ENCODE results near the gene CCDC102B. TPM values are rescaled to one million over a fixed set of nuclear protein-coding genes. Genes with fewer than 3 reads are reported as not detected.
"Not testable (repeated sequence)": the region's sequence is repeated elsewhere in the genome, so short reads cannot be mapped to it uniquely, and the experiment has no call there.

CCDC102B gene
- total RNA-seq, 2 experiments from 2014 or later: 0.90 to 1.4 TPM

GRCh38 chr18:68822926-68823325 lies 25.0 kb downstream of the CCDC102B start:
- POLR2A ChIA-PET: no interaction called here
- CTCF ChIA-PET: no interaction called here

DNA sequence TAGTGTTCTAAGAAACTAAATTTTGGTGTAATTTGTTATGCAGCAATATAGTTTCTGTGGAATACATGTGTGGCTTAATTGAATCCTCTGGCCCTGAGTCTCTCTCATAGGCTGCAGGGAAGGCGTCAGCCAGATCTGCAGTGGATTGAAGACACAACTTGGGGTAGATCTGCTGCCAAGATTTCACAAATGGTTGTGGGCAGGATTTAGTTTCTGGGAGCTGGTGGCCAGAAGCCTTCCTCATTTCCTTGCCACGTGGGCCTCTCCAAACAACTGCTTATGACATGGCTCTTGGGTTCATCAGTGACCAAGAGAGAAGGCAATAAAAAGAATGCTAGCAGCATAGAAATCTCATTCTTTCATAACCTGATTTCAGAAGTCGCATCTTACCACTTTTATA lies 28.2 kb downstream of the CCDC102B start:
- ChIA-PET CTCF (no interaction called here), POLR2A (no interaction called here)

DNA sequence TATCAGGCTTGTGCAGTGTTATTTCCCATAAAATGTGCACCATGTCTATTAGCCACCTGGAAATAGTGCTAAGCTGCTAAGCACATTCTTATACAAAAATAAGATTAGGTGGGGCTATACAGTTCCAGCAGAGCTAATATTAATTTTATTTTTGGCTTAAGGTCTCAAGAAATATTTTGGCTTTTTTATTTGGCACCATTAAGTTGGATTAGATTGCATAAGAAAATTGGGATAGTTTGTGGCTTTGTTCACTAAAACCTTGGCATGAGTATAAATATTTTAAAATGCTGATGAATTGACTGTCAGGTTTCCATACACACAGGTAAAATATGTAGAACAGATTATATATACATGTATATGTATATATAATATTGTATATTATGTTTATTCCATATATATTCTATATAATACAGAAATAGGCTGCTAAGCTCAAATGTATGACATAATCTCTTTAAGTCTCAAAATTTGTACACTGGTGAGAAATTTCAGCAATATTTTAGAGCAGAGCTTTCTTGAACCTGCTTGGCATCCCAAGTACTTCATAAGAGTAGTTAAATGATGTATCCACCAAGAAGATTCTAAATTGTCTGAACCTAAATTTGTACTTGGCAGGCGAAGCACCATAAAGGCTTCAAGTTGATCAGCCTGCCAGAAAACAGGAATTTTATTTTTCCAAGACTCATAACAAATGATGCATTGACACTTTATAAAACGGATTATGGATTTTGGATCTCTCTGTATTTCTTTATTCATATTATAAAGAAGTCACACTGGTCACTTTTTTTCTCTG lies 32.6 kb downstream of the CCDC102B start:
- POLR2A ChIA-PET: no interaction called here
- CTCF ChIA-PET: no interaction called here

DNA sequence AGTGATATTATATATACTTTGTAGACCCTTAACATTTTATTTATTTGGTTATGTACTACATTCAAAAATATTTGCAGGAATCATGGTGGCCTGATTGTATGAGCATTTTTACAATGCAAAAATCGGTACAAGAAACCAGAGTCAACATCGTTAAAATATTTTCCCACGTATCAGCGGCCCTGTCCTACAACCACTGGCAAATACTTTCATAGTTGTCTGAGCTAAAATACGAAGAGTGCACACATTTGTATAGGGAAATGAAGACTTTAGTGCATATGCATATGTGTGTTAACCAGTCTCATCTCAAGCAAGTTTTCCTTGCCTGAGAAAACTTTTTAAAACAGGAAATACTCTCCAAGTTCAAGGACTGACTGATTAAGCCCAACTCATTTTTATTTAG lies 35.9 kb downstream of the CCDC102B start:
- ChIA-PET CTCF (no interaction called here), POLR2A (no interaction called here)

- CTCF ChIA-PET: no interaction called here
- POLR2A ChIA-PET: no interaction called here
Measured at GRCh38 chr18:68837665-68838451, 40.0 kb downstream of the CCDC102B start.

DNA sequence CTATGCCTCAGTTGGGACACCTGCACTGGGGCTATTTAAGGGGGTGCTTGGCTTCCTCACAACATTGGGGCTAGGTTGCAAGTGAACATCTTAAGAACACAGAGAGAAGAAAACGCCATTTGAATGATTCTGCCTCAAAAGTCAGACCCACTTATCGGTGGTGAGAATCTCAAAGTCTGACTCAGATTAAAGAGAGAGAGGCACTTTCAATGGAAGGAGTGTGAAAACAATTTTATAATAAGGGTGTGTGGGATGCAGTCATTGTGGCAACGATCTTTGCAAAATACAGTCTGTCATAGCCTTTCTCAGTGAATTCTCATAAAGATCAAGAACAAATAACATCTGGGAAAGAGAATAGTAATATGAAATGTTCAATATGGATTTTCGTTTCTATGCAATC lies 41.8 kb downstream of the CCDC102B start:
- CTCF ChIA-PET: no interaction called here
- POLR2A ChIA-PET: no interaction called here

- CTCF ChIA-PET: no interaction called here
Measured at GRCh38 chr18:68840554-68841263, 42.8 kb downstream of the CCDC102B start.

DNA sequence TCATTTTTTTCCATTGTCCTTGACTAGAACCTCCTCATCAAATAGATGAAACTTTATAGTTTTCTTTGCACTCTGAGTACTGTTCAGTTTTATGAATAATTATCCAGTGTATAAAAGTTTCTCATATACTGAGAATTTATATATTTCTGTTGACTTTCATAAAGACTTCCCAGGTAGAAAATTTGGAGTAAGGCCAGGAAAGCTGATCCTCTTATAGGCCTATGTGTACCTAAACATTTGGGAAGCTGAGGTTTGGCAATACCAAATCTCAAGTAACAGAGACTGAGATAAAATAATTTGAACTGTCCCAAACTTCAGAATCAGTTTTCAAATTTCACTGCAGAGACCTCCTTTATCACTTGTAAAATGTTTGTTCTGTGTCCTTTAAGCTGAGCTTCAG lies 43.4 kb downstream of the CCDC102B start:
- ChIA-PET POLR2A (no interaction called here), CTCF (no interaction called here)

More at GRCh38 chr18:68840554-68841263, 42.8 kb downstream of the CCDC102B start:
- POLR2A ChIA-PET: no interaction called here

DNA sequence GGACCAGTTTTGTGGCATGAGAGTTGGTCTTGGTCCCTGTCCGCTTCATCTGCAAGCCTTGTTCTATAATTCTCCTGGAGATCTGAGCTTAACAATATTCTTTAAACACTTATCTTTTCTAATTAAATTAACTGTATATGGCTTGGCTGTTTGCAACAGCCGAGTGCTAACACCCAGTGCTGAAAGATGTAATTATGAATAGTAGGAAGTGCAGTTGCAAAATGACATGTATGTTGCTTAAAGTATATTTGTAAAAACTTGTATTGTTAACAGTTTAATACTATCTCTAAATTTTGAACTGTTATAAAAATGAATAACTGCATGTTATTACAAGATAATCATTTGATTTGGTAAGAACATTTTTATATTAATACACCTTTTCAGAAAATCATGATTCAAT lies 45.1 kb downstream of the CCDC102B start:
- CTCF ChIA-PET: no interaction called here
- POLR2A ChIA-PET: no interaction called here

- ChIA-PET POLR2A (no interaction called here), CTCF (no interaction called here)
Measured at GRCh38 chr18:68843473-68844089, 45.7 kb downstream of the CCDC102B start.

- POLR2A ChIA-PET: no interaction called here
- CTCF ChIA-PET: no interaction called here
Measured at GRCh38 chr18:68847219-68847837, 49.4 kb downstream of the CCDC102B start.

GRCh38 chr18:68848242-68848641 lies 50.4 kb downstream of the CCDC102B start:
- POLR2A ChIA-PET: no interaction called here
- CTCF ChIA-PET: interaction anchor here (0.6 kb wide), 1 partner anchor 822 kb away, joined by 5 read pairs; no protein-coding TSS in a partner anchor

GRCh38 chr18:68854786-68855391 lies 57.0 kb downstream of the CCDC102B start:
- ChIA-PET POLR2A (no interaction called here), CTCF (no interaction called here)

- POLR2A ChIA-PET: no interaction called here
Measured at GRCh38 chr18:68855491-68855890, 57.6 kb downstream of the CCDC102B start.

DNA sequence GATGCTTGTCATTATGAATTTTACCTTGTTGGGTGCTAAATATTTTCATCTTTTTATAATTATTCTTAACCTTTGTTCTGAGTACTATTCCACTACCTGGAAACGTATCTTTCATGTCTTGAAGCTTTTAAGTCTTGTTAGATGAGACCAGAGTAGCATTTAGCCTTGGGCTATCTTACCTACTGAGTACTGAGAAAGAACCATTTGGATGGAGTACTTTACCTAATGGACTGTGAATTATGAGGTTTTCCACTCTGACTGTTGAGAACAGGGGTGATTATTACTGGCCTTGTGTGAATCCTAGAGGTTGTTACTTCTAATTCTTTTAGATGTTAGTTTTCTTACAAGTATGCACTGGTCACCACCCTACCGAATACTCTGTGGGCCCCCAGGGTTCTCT lies 63.5 kb downstream of the CCDC102B start:
- CTCF ChIA-PET: no interaction called here
- POLR2A ChIA-PET: no interaction called here

More at GRCh38 chr18:68855491-68855890, 57.6 kb downstream of the CCDC102B start:
- CTCF ChIA-PET: no interaction called here

GRCh38 chr18:68865021-68865420 lies 67.1 kb downstream of the CCDC102B start:
- POLR2A ChIA-PET: no interaction called here
- CTCF ChIA-PET: no interaction called here

DNA sequence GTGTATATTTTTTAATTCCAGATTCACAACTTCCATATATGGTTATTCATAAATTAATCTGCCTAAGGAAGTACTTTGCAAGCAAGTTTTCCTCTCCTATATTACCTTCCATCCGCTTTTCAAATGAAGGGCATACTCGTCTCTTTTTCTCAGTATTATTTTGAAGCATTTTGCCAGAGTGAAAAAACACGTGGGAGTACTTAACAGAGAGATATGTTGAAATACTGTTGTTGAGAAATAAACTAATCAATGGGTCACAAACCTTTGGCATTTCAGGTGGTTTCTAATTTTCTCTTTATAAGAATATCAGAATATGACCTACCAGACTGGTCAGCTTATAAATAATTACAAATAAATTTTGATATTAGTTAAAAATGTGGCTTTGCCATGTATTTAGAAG lies 67.6 kb downstream of the CCDC102B start:
- CTCF ChIA-PET: no interaction called here
- POLR2A ChIA-PET: no interaction called here

DNA sequence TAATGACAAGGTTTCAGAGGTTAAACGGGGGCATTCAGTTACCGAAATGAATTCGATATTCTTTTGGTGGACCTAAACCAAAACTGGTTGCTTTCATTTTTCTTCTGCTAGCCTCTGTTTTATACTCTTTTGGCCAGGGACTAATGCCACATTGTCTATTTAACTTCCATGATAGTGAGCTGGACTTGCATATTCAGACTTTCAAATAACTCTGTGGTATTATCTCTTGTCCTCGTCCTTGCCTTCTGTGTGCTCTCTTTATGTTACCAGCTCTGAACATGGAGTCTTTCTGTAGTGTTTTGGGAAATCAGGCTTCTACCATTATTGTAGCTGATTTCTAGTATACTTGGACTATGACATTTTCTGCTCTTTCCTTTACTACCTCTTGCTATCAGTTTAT lies 75.1 kb downstream of the CCDC102B start:
- ChIA-PET CTCF (no interaction called here), POLR2A (no interaction called here)

GRCh38 chr18:68874361-68874760 lies 76.5 kb downstream of the CCDC102B start:
- ChIA-PET CTCF (no interaction called here), POLR2A (no interaction called here)

- CTCF ChIA-PET, POLR2A ChIA-PET: not testable (repeated sequence)
Measured at GRCh38 chr18:68879947-68880346, 82.1 kb downstream of the CCDC102B start.
